ENCODE results near the gene ERV3-1. TPM values are rescaled to one million over a fixed set of nuclear protein-coding genes. Genes with fewer than 3 reads are reported as not detected.
"Not testable (repeated sequence)": the region's sequence is repeated elsewhere in the genome, so short reads cannot be mapped to it uniquely, and the experiment has no call there.

The ERV3-1 gene
- total RNA-seq, 2 experiments from 2014 or later, result 34.4 to 55.5 TPM

DNA sequence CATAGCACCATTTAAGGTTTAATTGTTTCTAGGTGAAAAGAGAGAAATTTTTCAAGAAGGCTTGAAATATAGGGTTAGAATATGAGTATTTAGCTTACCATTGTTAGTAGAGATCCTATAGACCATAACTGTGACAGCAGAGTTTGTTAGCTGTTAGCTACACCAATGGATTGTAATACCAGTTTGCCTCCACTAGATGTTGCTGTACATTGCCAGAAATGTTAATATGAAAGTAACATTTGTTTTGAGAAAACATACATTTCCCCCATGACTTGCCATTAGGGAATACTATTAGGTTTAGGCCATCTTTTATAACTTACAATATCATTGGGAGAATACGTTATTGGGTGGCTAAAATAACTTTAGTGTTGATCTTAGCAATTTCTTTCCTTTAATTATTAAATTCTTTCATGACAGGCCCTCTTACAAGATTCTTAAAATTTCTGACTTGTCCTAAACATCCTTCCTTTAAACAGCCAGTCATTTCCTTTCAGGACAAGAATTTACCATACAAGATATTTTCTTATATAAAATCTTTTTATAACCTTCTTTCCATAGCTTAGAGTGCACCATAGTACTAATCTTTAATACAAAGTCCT, 55.1 kb downstream of the ERV3-1 start:
- POLR2A ChIA-PET, result interaction anchor here (0.5 to 1.6 kb wide), 5 partner anchors 9 to 86 kb away, joined by 3 to 5 read pairs (median 3); partner anchors contain the start of gene ERV3-1
- H4K20me1 ChIP-seq (ENCODE audit: insufficient read depth, low read length), result no peaks in the 10 kb centered on the region
- H3K4me1 ChIP-seq (ENCODE audit: insufficient read depth, low read length, poor library complexity, severe bottlenecking), result no peaks in the 10 kb centered on the region
- peak; percentile 72 for DNase-seq (ENCODE audit: low spot score)
- H3K4me2 ChIP-seq (ENCODE audit: low read length), result no peak overlapping the region
- CTCF ChIA-PET (ENCODE audit: unreplicated experiment), result no interaction called here
- H3K9me3 ChIP-seq (ENCODE audit: low read length), result no peaks in the 10 kb centered on the region
- H3K9me2 ChIP-seq (ENCODE audit: insufficient read depth, low read length), result no peaks in the 10 kb centered on the region
- no peaks in the 10 kb centered on the region for H3K79me2 ChIP-seq (ENCODE audit: insufficient read depth, low read depth, low read length)
- H2AFZ ChIP-seq (ENCODE audit: low read length), result peak overlapping the region; percentile 44; the same call in 1 of the 2 replicates
- H3K4me3 ChIP-seq (ENCODE audit: low read depth, low read length, poor library complexity, severe bottlenecking), result no peak overlapping the region
- TF ChIP-seq, protein P1, sequence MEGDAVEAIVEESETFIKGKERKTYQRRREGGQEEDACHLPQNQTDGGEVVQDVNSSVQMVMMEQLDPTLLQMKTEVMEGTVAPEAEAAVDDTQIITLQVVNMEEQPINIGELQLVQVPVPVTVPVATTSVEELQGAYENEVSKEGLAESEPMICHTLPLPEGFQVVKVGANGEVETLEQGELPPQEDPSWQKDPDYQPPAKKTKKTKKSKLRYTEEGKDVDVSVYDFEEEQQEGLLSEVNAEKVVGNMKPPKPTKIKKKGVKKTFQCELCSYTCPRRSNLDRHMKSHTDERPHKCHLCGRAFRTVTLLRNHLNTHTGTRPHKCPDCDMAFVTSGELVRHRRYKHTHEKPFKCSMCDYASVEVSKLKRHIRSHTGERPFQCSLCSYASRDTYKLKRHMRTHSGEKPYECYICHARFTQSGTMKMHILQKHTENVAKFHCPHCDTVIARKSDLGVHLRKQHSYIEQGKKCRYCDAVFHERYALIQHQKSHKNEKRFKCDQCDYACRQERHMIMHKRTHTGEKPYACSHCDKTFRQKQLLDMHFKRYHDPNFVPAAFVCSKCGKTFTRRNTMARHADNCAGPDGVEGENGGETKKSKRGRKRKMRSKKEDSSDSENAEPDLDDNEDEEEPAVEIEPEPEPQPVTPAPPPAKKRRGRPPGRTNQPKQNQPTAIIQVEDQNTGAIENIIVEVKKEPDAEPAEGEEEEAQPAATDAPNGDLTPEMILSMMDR (conservative IDR thresholded peaks at IDR 0.05; ENCODE audit: low read length), result peak; percentile 92
- no peak for TF ChIP-seq EZH2phosphoT487 (IDR thresholded peaks at IDR 0.05; ENCODE audit: borderline replicate concordance, low read depth, low read length)
- H3K36me3 ChIP-seq (ENCODE audit: insufficient read depth, low read length), result no peaks in the 10 kb centered on the region
- BruUV-seq (replicated peaks), result no TSS peak
- intact Hi-C loops (cut with micrococcal nuclease; ENCODE audit: unreplicated experiment), result loop anchor here (1.0 to 5.0 kb wide), 3 partner anchors 63 to 356 kb away; no protein-coding TSS in a partner anchor
- no peak overlapping the region for H3K27ac ChIP-seq (ENCODE audit: low read depth, low read length, poor library complexity, severe bottlenecking)

DNA sequence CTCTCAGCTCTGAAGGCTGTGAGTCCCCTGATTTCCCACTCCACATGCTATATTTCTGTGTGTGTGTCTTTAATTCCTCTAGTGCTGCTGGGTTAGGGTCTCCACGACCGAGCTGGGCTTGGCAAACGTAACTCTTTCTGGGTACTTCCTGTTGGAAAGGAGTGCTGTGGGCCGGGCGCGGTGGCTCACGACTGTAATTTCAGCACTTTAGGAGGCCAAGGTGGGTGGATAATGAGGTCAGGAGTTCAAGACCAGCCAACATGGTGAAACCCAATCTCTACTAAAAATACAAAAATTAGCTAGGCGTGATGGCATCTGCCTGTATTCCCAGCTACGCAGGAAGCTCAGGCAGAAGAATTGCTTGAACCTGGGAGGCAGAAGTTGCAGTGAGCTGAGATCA, 55.8 kb downstream of the ERV3-1 start:
- H3K27ac ChIP-seq (ENCODE audit: low read depth, low read length, poor library complexity, severe bottlenecking); H4K20me1 ChIP-seq (ENCODE audit: insufficient read depth, low read length); DNase-seq (ENCODE audit: low spot score); H3K9me2 ChIP-seq (ENCODE audit: insufficient read depth, low read length); H3K4me1 ChIP-seq (ENCODE audit: insufficient read depth, low read length, poor library complexity, severe bottlenecking); H3K36me3 ChIP-seq (ENCODE audit: insufficient read depth, low read length); H2AFZ ChIP-seq (ENCODE audit: low read length); BruUV-seq (replicated peaks); H3K4me3 ChIP-seq (ENCODE audit: low read depth, low read length, poor library complexity, severe bottlenecking); H3K9me3 ChIP-seq (ENCODE audit: low read length); CTCF ChIA-PET (ENCODE audit: unreplicated experiment); H3K79me2 ChIP-seq (ENCODE audit: insufficient read depth, low read depth, low read length); H3K4me2 ChIP-seq (ENCODE audit: low read length): not testable (repeated sequence)
- intact Hi-C loops (cut with micrococcal nuclease; ENCODE audit: unreplicated experiment), result loop anchor here (1.0 to 5.0 kb wide), 3 partner anchors 62 to 357 kb away; no protein-coding TSS in a partner anchor
- POLR2A ChIA-PET, result interaction anchor here (0.5 to 1.6 kb wide), 3 partner anchors 9 to 56 kb away, joined by 3 to 5 read pairs (median 3); partner anchors contain the start of gene ERV3-1

DNA sequence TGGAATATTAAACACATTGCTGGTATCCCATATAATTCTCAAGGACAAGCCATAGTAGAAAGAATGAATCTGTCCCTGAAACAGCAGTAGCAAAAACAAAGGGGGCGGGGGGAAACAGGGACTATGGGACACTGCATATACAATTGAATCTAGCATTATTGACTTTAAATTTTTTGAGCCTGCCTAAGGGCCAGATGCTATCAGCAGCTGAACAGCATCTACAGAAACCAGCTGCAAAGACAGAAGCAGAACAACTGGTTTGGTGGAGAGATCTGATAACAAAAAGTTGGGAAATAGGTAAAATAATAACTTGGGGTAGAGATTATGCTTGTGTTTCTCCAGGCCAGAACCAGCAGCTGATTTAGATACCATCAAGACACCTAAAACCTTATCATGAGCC, 57.7 kb downstream of the ERV3-1 start:
- H3K4me2 ChIP-seq (ENCODE audit: low read length); DNase-seq (ENCODE audit: low spot score); H2AFZ ChIP-seq (ENCODE audit: low read length); H4K20me1 ChIP-seq (ENCODE audit: insufficient read depth, low read length); H3K79me2 ChIP-seq (ENCODE audit: insufficient read depth, low read depth, low read length); H3K9me2 ChIP-seq (ENCODE audit: insufficient read depth, low read length); CTCF ChIA-PET (ENCODE audit: unreplicated experiment); H3K4me3 ChIP-seq (ENCODE audit: low read depth, low read length, poor library complexity, severe bottlenecking); H3K27ac ChIP-seq (ENCODE audit: low read depth, low read length, poor library complexity, severe bottlenecking); H3K9me3 ChIP-seq (ENCODE audit: low read length); intact Hi-C loops (cut with micrococcal nuclease; ENCODE audit: unreplicated experiment); BruUV-seq (replicated peaks); H3K4me1 ChIP-seq (ENCODE audit: insufficient read depth, low read length, poor library complexity, severe bottlenecking); H3K36me3 ChIP-seq (ENCODE audit: insufficient read depth, low read length): not testable (repeated sequence)
- POLR2A ChIA-PET, result interaction anchor here (0.7 kb wide), 1 partner anchor 814 kb away, joined by 5 read pairs; no protein-coding TSS in a partner anchor

Data from OCI-LY7 (cell line).